Esophagus muscularis mucosa (tissue), 4 donors: ENCODE measurements around the gene CCDC183. TPM values are rescaled to one million over a fixed set of nuclear protein-coding genes. Genes with fewer than 3 reads are reported as not detected.
A peak's percentile ranks its signal among the peaks of the same experiment; 100 is the strongest.

Source experiments
- DNase-seq: peaks from one replicate; pipeline ENCODE4 v3.0.0-alpha.2; 2017; ENCODE audit errors: extremely low spot score
- H3K27ac ChIP-seq, 4 donors: fragments of 200-600 bp; sonication (generic); replicated peaks in 1 of 4; 1 replicate in 3 of 4; 2 replicates in 1 of 4; pipeline ENCODE4 v1.5.1; 2016 to 2019; ENCODE audit warnings: mild to moderate bottlenecking in 1 of 4
- H3K27me3 ChIP-seq, 4 donors: fragments of 200-600 bp; sonication (generic); one replicate each; pipeline versions ENCODE4 v1.5.1 to v1.6.0; 2016 to 2019
- H3K36me3 ChIP-seq, 4 donors: fragments of 200-600 bp; sonication (generic); one replicate each; pipeline ENCODE4 v1.5.1; 2016 to 2019
- H3K4me1 ChIP-seq, 4 donors: fragments of 200-600 bp; sonication (generic); one replicate each; pipeline ENCODE4 v1.5.1; 2016 to 2019
- H3K4me3 ChIP-seq, 4 donors: fragments of 200-600 bp; sonication (generic); 1 replicate in 2 of 4; 2 replicates in 2 of 4; pipeline ENCODE4 v1.5.1; 2016 to 2019; ENCODE audit warnings: mild to moderate bottlenecking in 4 of 4, moderate library complexity in 1 of 4
- H3K9me3 ChIP-seq, 4 donors: fragments of 200-600 bp; sonication (generic); 1 replicate in 3 of 4; 2 replicates in 1 of 4; pipeline ENCODE4 v1.5.1; 2016 to 2019
- EP300 ChIP-seq: sonication (generic); formaldehyde crosslinking; IDR thresholded peaks from one replicate; pipeline ENCODE4 v1.6.1; 2017; ENCODE audit warnings: antibody characterized with exemption
- POLR2A ChIP-seq: fragments of 450-650 bp; IDR thresholded peaks from one replicate; pipeline ENCODE4 v1.6.1; 2017; ENCODE audit warnings: antibody characterized with exemption, moderate library complexity, mild to moderate bottlenecking, low read depth
- POLR2AphosphoS5 ChIP-seq, 2 donors: sonication (generic); formaldehyde crosslinking; IDR thresholded peaks; one replicate each; pipeline ENCODE4 v1.6.1; 2017; ENCODE audit warnings: antibody characterized with exemption in 2 of 2
- WGBS: methylation state at CpG from one replicate; pipeline ENCODE4 v1.1.5; 2018; 5-methylcytosine and 5-hydroxymethylcytosine counted together
- intact Hi-C: fragments of 100-400 bp; cut with DNase I; formaldehyde crosslinking; loops from one replicate; pipeline ENCODE4 v1.15.1; 2023
- total RNA-seq, 4 donors: library from RNA; depleted of rRNA; stranded (reverse); fragments of >200 nt; gene quantifications; one replicate each; pipeline versions ENCODE4 v1.1.0 to v1.2.1, GENCODE V29; 2016
- TF ChIP-seq, protein P1 (sequence below), 3 experiments: fragments of 200-600 bp in 2 of 3; fragments of 450-650 bp in 1 of 3; sonication (generic) in 2 of 3; IDR thresholded peaks; one replicate each; pipeline ENCODE4 v1.5.1; 2017 to 2019; ENCODE audit warnings: antibody characterized with exemption in 3 of 3, mild to moderate bottlenecking in 2 of 3, moderate library complexity in 1 of 3

Gene CCDC183
- total RNA-seq, 4 donors from 2014 or later = 0.33 to 2.5 (median 1.4) TPM

GRCh38 chr9:136814725-136815421 lies 18.7 kb downstream of the CCDC183 start:
- DNase-seq = no peak
- TF ChIP-seq, protein P1, sequence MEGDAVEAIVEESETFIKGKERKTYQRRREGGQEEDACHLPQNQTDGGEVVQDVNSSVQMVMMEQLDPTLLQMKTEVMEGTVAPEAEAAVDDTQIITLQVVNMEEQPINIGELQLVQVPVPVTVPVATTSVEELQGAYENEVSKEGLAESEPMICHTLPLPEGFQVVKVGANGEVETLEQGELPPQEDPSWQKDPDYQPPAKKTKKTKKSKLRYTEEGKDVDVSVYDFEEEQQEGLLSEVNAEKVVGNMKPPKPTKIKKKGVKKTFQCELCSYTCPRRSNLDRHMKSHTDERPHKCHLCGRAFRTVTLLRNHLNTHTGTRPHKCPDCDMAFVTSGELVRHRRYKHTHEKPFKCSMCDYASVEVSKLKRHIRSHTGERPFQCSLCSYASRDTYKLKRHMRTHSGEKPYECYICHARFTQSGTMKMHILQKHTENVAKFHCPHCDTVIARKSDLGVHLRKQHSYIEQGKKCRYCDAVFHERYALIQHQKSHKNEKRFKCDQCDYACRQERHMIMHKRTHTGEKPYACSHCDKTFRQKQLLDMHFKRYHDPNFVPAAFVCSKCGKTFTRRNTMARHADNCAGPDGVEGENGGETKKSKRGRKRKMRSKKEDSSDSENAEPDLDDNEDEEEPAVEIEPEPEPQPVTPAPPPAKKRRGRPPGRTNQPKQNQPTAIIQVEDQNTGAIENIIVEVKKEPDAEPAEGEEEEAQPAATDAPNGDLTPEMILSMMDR (IDR thresholded peaks at IDR 0.05) = no peak
- no peak for TF ChIP-seq POLR2A
- no peak for TF ChIP-seq POLR2AphosphoS5 (IDR thresholded peaks at IDR 0.05)
- no peak for TF ChIP-seq EP300
- Histone ChIP-seq H3K4me1 (peaks cover 5 to 19% (median 14%) of the 10 kb centered on the region in 4 donors), H3K27me3 (no peaks in the 10 kb centered on the region), H3K9me3 (no peaks in the 10 kb centered on the region), H3K27ac (no peak overlapping the region), H3K4me3 (no peak overlapping the region), H3K36me3 (peaks cover 0 to 36% (median 27%) of the 10 kb centered on the region in 4 donors)
- intact Hi-C loops = no loop called here
- WGBS = 90% methylated on average over 13 of the region's 13 CpGs

DNA sequence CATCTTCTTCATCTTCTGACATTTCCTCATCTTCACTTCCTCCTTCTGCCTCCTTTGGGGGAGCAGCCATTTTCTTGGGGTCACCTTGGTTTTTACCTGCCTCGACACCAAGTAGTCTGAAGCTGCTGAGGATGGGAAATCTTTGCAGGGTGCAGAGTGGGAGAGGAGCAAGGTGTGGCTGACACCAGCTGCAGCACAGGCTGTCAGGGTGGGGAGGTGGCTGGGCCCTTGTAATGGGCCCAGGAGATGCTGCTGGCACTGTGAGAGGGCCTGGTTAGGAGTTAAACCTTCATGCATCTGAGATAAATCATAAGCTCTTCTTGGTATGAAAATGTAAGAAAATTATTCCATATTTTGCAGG lies 19.3 kb downstream of the CCDC183 start:
- Histone ChIP-seq H3K27me3 (no peaks in the 10 kb centered on the region), H3K4me3 (no peak overlapping the region), H3K36me3 (peaks cover 0 to 36% (median 27%) of the 10 kb centered on the region in 4 donors), H3K4me1 (peaks cover 0 to 13% (median 9%) of the 10 kb centered on the region in 4 donors), H3K9me3 (no peaks in the 10 kb centered on the region), H3K27ac (no peak overlapping the region)
- no peak for DNase-seq
- intact Hi-C loops = no loop called here
- WGBS = 9% methylated on average over 1 of the region's 1 CpG
- TF ChIP-seq POLR2A (no peak), POLR2AphosphoS5 (IDR thresholded peaks at IDR 0.05) (no peak), EP300 (no peak)
- TF ChIP-seq, protein P1 (IDR thresholded peaks at IDR 0.05) = no peak

GRCh38 chr9:136820971-136821825 lies 25.1 kb downstream of the CCDC183 start:
- peaks cover 10 to 20% (median 18%) of the 10 kb centered on the region in 4 donors for H3K4me1 ChIP-seq
- H3K9me3 ChIP-seq = no peaks in the 10 kb centered on the region
- peaks cover 25 to 37% (median 36%) of the 10 kb centered on the region in 4 donors for H3K36me3 ChIP-seq
- no peaks in the 10 kb centered on the region for H3K27me3 ChIP-seq
- TF ChIP-seq, protein P1 (IDR thresholded peaks at IDR 0.05) = no peak
- TF ChIP-seq EP300 (no peak), POLR2A (no peak), POLR2AphosphoS5 (IDR thresholded peaks at IDR 0.05) (no peak)
- DNase-seq = no peak
- peak overlapping the region; percentile 48 to 56 (median 51) for H3K4me3 ChIP-seq
- peak overlapping the region in 2 of 4 donors; percentile 39 to 53 for H3K27ac ChIP-seq
- WGBS = 42% methylated on average over 21 of the region's 83 CpGs
- intact Hi-C loops = no loop called here

GRCh38 chr9:136821826-136822544 lies 25.8 kb downstream of the CCDC183 start:
- Histone ChIP-seq H3K36me3 (peaks cover 25 to 44% (median 44%) of the 10 kb centered on the region in 4 donors), H3K27ac (peak overlapping the region in 2 of 4 donors; percentile 39 to 53), H3K4me3 (peak overlapping the region; percentile 48 to 56 (median 51)), H3K27me3 (no peaks in the 10 kb centered on the region), H3K4me1 (peaks cover 10 to 20% (median 18%) of the 10 kb centered on the region in 4 donors), H3K9me3 (no peaks in the 10 kb centered on the region)
- WGBS = 84% methylated on average over 32 of the region's 42 CpGs
- no peak for DNase-seq
- TF ChIP-seq POLR2A (no peak), POLR2AphosphoS5 (IDR thresholded peaks at IDR 0.05) (no peak), EP300 (no peak)
- TF ChIP-seq, protein P1 (IDR thresholded peaks at IDR 0.05) = no peak
- intact Hi-C loops = no loop called here
